AG09319 (cell line): Measurements from ENCODE around the gene OPTN.
"Not testable (repeated sequence)": the region's sequence is repeated elsewhere in the genome, so short reads cannot be mapped to it uniquely, and the experiment has no call there.

Experiments used
- DNase-seq: peaks from one replicate; pipeline ENCODE4 v3.0.0-alpha.2; 2010; ENCODE audit warnings: low read depth; ENCODE audit errors: extremely low read depth
- TF ChIP-seq, protein P1 (sequence below): IDR thresholded peaks from 2 replicates; pipeline ENCODE4 v1.5.1; 2011; ENCODE audit warnings: low read depth, mild to moderate bottlenecking, inconsistent platforms, low read length, moderate library complexity

The OPTN gene

DNA sequence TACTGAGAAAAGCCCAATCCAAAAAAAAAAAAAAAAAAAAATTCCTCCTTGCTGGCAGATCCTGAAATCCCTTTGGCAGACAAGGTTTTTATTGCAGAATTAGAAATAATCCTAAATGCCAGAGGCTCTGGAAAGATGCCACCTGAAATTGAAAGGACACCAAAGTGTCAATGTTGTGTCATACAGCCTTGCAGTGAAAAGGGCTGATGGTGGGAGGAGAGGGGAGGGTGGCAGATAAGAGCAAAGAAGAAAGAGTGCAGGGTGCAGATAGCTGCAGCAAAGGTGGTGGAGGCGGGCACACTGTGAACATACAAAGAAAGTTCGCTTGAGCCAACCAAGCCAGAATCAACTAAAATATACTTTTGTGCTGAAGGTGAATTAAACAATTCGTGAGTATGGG is 8.2 kb upstream of the OPTN start:
- TF ChIP-seq, protein P1, sequence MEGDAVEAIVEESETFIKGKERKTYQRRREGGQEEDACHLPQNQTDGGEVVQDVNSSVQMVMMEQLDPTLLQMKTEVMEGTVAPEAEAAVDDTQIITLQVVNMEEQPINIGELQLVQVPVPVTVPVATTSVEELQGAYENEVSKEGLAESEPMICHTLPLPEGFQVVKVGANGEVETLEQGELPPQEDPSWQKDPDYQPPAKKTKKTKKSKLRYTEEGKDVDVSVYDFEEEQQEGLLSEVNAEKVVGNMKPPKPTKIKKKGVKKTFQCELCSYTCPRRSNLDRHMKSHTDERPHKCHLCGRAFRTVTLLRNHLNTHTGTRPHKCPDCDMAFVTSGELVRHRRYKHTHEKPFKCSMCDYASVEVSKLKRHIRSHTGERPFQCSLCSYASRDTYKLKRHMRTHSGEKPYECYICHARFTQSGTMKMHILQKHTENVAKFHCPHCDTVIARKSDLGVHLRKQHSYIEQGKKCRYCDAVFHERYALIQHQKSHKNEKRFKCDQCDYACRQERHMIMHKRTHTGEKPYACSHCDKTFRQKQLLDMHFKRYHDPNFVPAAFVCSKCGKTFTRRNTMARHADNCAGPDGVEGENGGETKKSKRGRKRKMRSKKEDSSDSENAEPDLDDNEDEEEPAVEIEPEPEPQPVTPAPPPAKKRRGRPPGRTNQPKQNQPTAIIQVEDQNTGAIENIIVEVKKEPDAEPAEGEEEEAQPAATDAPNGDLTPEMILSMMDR: no peak
- DNase-seq: no peak

GRCh38 chr10:13092291-13093102 is 7.5 kb upstream of the OPTN start:
- DNase-seq: no peak
- TF ChIP-seq, protein P1: no peak

- not testable (repeated sequence) for DNase-seq
Observed at GRCh38 chr10:13094082-13094481, 5.9 kb upstream of the OPTN start.

- TF ChIP-seq, protein P1: no peak
- no peak for DNase-seq
Observed at GRCh38 chr10:13095094-13095493, 4.9 kb upstream of the OPTN start.

- TF ChIP-seq, protein P1: no peak
- DNase-seq: no peak
Observed at GRCh38 chr10:13095929-13096328, 4.0 kb upstream of the OPTN start.

- peak; percentile 41 for DNase-seq
- TF ChIP-seq, protein P1: peak; percentile 64
Observed at GRCh38 chr10:13099144-13099665, 758 bp upstream of the OPTN start.

- DNase-seq: no peak
- TF ChIP-seq, protein P1: no peak
Observed at GRCh38 chr10:13100349-13101294, 659 bp downstream of the OPTN start.
